H1 (cell line): ENCODE results near the gene SH3PXD2A. TPM values are rescaled to one million over a fixed set of nuclear protein-coding genes. Genes with fewer than 3 reads are reported as not detected.

Experiments used
- CTCF ChIA-PET: fragments of 300-600 bp; sonication (Branson Sonifier 250); formaldehyde crosslinking; loops from one replicate; lab custom pipeline; 2021; ENCODE audit not compliant: partially characterized antibody; lab: Charles Lee
- POLR2A ChIA-PET: fragments of 300-600 bp; sonication (Branson Sonifier 250); formaldehyde crosslinking; loops from one replicate; lab custom pipeline; 2021; ENCODE audit warnings: inconsistent platforms; ENCODE audit not compliant: partially characterized antibody; lab: Charles Lee
- DNase-seq, 2 experiments: peaks; one replicate each; pipeline versions ENCODE4 v3.0.0 to v3.0.0-alpha.2; 2010 to 2022; ENCODE audit warnings: low spot score in 2 of 2, low read depth in 1 of 2, mixed read lengths in 1 of 2
- FAIRE-seq: peaks from 2 replicates; lab custom pipeline; 2011; peaks lifted over from hg19 to GRCh38; lab: Jason Lieb, UNC
- H2AFZ ChIP-seq: 2 replicates; pipeline ENCODE4 v1.8.1; 2012; ENCODE audit warnings: low read length, inconsistent platforms
- H2AK5ac ChIP-seq: 2 replicates; pipeline ENCODE4 v1.6.1; 2013; ENCODE audit warnings: low read depth, low read length
- H2BK120ac ChIP-seq: replicated peaks from 2 replicates; pipeline ENCODE3; 2013; ENCODE audit warnings: low read depth, low read length, inconsistent platforms
- H2BK12ac ChIP-seq: 2 replicates; pipeline ENCODE4 v1.6.1; 2013; ENCODE audit warnings: low read depth, low read length
- H2BK15ac ChIP-seq: 2 replicates; pipeline ENCODE4 v1.6.1; 2013; ENCODE audit warnings: low read length
- H2BK20ac ChIP-seq: 2 replicates; pipeline ENCODE4 v1.6.1; 2013; ENCODE audit warnings: low read length
- H2BK5ac ChIP-seq: 2 replicates; pipeline ENCODE4 v1.6.1; 2013; ENCODE audit warnings: low read depth, low read length
- H3K14ac ChIP-seq: 2 replicates; pipeline ENCODE4 v1.6.1; 2013; ENCODE audit warnings: inconsistent platforms; ENCODE audit not compliant: insufficient read length
- H3K18ac ChIP-seq: 2 replicates; pipeline ENCODE4 v1.6.1; 2013; ENCODE audit warnings: low read length; ENCODE audit errors: extremely low read depth
- H3K23ac ChIP-seq: 2 replicates; pipeline ENCODE4 v1.6.1; 2013; ENCODE audit warnings: inconsistent platforms; ENCODE audit not compliant: insufficient read length
- H3K23me2 ChIP-seq: 2 replicates; pipeline ENCODE4 v1.6.1; 2013; ENCODE audit warnings: low read depth, low read length
- H3K27ac ChIP-seq: 2 replicates; pipeline ENCODE4 v1.6.1; 2011; ENCODE audit warnings: low read depth, low read length, inconsistent platforms
- H3K27me3 ChIP-seq, 4 experiments: replicated peaks in 1 of 4; 1 replicate in 1 of 4; 2 replicates in 3 of 4; pipeline versions ENCODE4 v1.6.1 to v1.8.1; 2011 to 2013; ENCODE audit warnings: low read length in 3 of 4, mild to moderate bottlenecking in 3 of 4, inconsistent platforms in 2 of 4, mixed read lengths in 2 of 4, moderate library complexity in 1 of 4; ENCODE audit not compliant: control insufficient read depth in 3 of 4, insufficient read depth in 3 of 4; ENCODE audit errors: extremely low read depth in 1 of 4
- H3K36me3 ChIP-seq, 4 experiments: 2 replicates each; pipeline versions ENCODE4 v1.6.1 to v1.8.1; 2011 to 2013; ENCODE audit warnings: mild to moderate bottlenecking in 4 of 4, low read length in 3 of 4, moderate library complexity in 2 of 4, control low read depth in 1 of 4, inconsistent platforms in 1 of 4; ENCODE audit not compliant: insufficient read depth in 4 of 4, control insufficient read depth in 2 of 4
- H3K4ac ChIP-seq: replicated peaks from 2 replicates; pipeline ENCODE3; 2013; ENCODE audit warnings: low read length, low read depth, mixed read lengths, inconsistent platforms; ENCODE audit not compliant: insufficient read length
- H3K4me1 ChIP-seq, 4 experiments: replicated peaks in 1 of 4; 1 replicate in 1 of 4; 2 replicates in 3 of 4; pipeline versions ENCODE4 v1.6.1 to v1.8.1; 2011 to 2013; ENCODE audit warnings: low read length in 3 of 4, inconsistent platforms in 2 of 4, mixed read lengths in 1 of 4; ENCODE audit not compliant: insufficient read depth in 4 of 4, control insufficient read depth in 3 of 4
- H3K4me2 ChIP-seq, 2 experiments: 2 replicates each; pipeline versions ENCODE4 v1.6.1 to v1.8.1; 2011 to 2013; ENCODE audit warnings: low read depth in 2 of 2, low read length in 2 of 2, control low read depth in 1 of 2, inconsistent platforms in 1 of 2, mild to moderate bottlenecking in 1 of 2; ENCODE audit not compliant: insufficient read depth in 1 of 2
- H3K4me3 ChIP-seq, 4 experiments: fragments of 200-600, 300-600 bp in 1 of 4; sonication (generic), shearing (Covaris generic), sonication (Bioruptor Twin) in 1 of 4; 2 replicates each; pipeline versions ENCODE4 v1.5.1 to v1.8.1; 2011 to 2016; ENCODE audit warnings: low read length in 4 of 4, low read depth in 3 of 4, control low read depth in 2 of 4, inconsistent platforms in 2 of 4, mild to moderate bottlenecking in 2 of 4, mixed read lengths in 1 of 4, moderate library complexity in 1 of 4; ENCODE audit not compliant: insufficient read depth in 2 of 4; ENCODE audit errors: extremely low read depth in 1 of 4
- H3K56ac ChIP-seq: replicated peaks from 2 replicates; pipeline ENCODE3; 2013; ENCODE audit warnings: low read depth, mild to moderate bottlenecking, mixed read lengths, low read length, inconsistent platforms; ENCODE audit not compliant: insufficient read length
- H3K79me1 ChIP-seq: 2 replicates; pipeline ENCODE4 v1.6.1; 2013; ENCODE audit warnings: low read depth, low read length, control low read depth
- H3K79me2 ChIP-seq, 2 experiments: 2 replicates each; pipeline versions ENCODE4 v1.6.1 to v1.8.1; 2012 to 2013; ENCODE audit warnings: low read length in 2 of 2, mild to moderate bottlenecking in 2 of 2, inconsistent platforms in 1 of 2; ENCODE audit not compliant: insufficient read depth in 2 of 2, control insufficient read depth in 1 of 2
- H3K9ac ChIP-seq, 4 experiments: replicated peaks in 1 of 4; 1 replicate in 1 of 4; 2 replicates in 3 of 4; pipeline versions ENCODE4 v1.6.1 to v1.8.1; 2011 to 2013; ENCODE audit warnings: low read depth in 3 of 4, low read length in 3 of 4, control low read depth in 2 of 4, mild to moderate bottlenecking in 2 of 4, moderate library complexity in 2 of 4, inconsistent platforms in 1 of 4; ENCODE audit errors: extremely low read depth in 1 of 4
- H3K9me3 ChIP-seq, 2 experiments: 2 replicates each; pipeline versions ENCODE4 v1.6.1 to v1.8.1; 2012 to 2013; ENCODE audit warnings: mild to moderate bottlenecking in 2 of 2, moderate library complexity in 2 of 2, control low read depth in 1 of 2, inconsistent platforms in 1 of 2, low read depth in 1 of 2, low read length in 1 of 2, mixed read lengths in 1 of 2; ENCODE audit not compliant: insufficient read depth in 2 of 2
- H4K20me1 ChIP-seq, 2 experiments: replicated peaks in 1 of 2; 2 replicates each; pipeline versions ENCODE3 to v1.8.1; 2011 to 2013; ENCODE audit warnings: inconsistent platforms in 2 of 2, low read length in 2 of 2, mild to moderate bottlenecking in 1 of 2; ENCODE audit not compliant: insufficient read depth in 2 of 2, control insufficient read depth in 1 of 2
- H4K5ac ChIP-seq: 2 replicates; pipeline ENCODE4 v1.6.1; 2013; ENCODE audit warnings: low read length, low read depth, mixed read lengths, inconsistent platforms; ENCODE audit not compliant: insufficient read length
- H4K8ac ChIP-seq: 2 replicates; pipeline ENCODE4 v1.8.0; 2013; ENCODE audit warnings: mild to moderate bottlenecking, moderate library complexity, low read length, inconsistent platforms; ENCODE audit not compliant: insufficient read depth; ENCODE audit errors: extremely low read depth
- H4K91ac ChIP-seq: replicated peaks from 2 replicates; pipeline ENCODE3; 2013; ENCODE audit warnings: low read length, mixed read lengths, inconsistent platforms; ENCODE audit not compliant: insufficient read length
- KDM1A ChIP-seq: fragments of 200-600, 300-600 bp; sonication (generic); IDR thresholded peaks from 2 replicates; pipeline ENCODE4 v1.7.1; 2016; ENCODE audit warnings: mild to moderate bottlenecking, low read length, borderline replicate concordance
- SIX5 ChIP-seq: IDR thresholded peaks from 2 replicates; pipeline ENCODE4 v1.6.1; 2011; ENCODE audit warnings: mild to moderate bottlenecking, low read depth, low read length
- WGBS, 2 experiments: shearing (Covaris generic) in 1 of 2; methylation state at CpG; one replicate each; pipeline versions ENCODE4 v1.1.6 to v1.1.7; 2013 to 2015; ENCODE audit warnings: low lambda C conversion rate in 2 of 2, mixed read lengths in 2 of 2, inconsistent platforms in 1 of 2, low coverage in 1 of 2, missing lambda C conversion rate in 1 of 2; ENCODE audit not compliant: insufficient replicate concordance in 2 of 2, insufficient coverage in 1 of 2, insufficient read length in 1 of 2; ENCODE audit errors: extremely low coverage in 1 of 2, missing lambda C conversion rate in 1 of 2; 5-methylcytosine and 5-hydroxymethylcytosine counted together
- polyA plus RNA-seq, 7 experiments: library from polyadenylated mRNA; depleted of rRNA in 3 of 7; stranded (reverse) in 5 of 7; unstranded in 2 of 7; fragments of >200 nt in 5 of 7; fragments of 200-250 nt in 2 of 7; gene quantifications; 1 replicate in 5 of 7; 2 replicates in 1 of 7; 4 replicates in 1 of 7; pipeline versions ENCODE4 v1.2.1 to v1.2.3, GENCODE V29; 2011 to 2013; ENCODE audit warnings: missing spikeins in 2 of 7, mixed read lengths in 2 of 7
- total RNA-seq: library from RNA; stranded (reverse); fragmentation: NEBNext Ultra II Directional; extraction: Animal tissue kit (Norgen Biotek cat#: 25700); gene quantifications from 2 replicates; pipeline ENCODE4 v1.2.1, GENCODE V29; 2021

Gene SH3PXD2A
- total and polyA plus RNA-seq, 2 of the 8 experiments (the other 6 are each of a cell fraction or from before 2014, with no cell fraction given), result 5.4 to 16.3 TPM

DNA sequence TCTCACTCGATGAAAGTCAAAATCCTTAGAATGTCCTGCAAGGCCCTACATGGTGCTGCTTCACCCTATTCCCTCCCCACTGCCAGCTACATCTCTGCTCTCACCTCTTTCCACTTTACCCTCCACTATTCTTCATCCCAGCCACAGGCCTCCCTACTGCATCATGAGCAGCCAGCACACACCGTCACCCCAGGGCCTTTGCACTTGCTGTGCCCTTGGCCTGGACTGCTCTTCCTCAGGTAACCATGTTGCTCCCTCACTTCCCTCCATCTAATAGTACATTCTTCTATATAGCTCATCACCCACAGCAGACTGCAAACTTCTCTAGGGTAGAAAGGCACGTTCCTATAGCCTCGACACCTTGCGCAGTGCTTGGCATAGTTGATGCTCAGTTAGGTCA, 167.7 kb downstream of the SH3PXD2A start:
- Histone ChIP-seq H4K5ac (no peak overlapping the region), H3K27ac (no peak overlapping the region), H3K14ac (no peak overlapping the region), H4K91ac (no peak overlapping the region), H2AFZ (no peak overlapping the region), H3K27me3 (peaks cover 0 to 14% (median 7%) of the 10 kb centered on the region in 4 experiments; a peak in 5 of 7 replicates), H3K9me3 (no peaks in the 10 kb centered on the region), H3K4ac (no peak overlapping the region), H3K9ac (no peak overlapping the region), H3K23me2 (peaks cover 10% of the 10 kb centered on the region; the same call in 1 of the 2 replicates), H3K4me2 (no peak overlapping the region), H3K23ac (no peak overlapping the region), H3K56ac (no peak overlapping the region), H3K36me3 (no peaks in the 10 kb centered on the region), H3K18ac (no peak overlapping the region), H2BK5ac (no peak overlapping the region), H2BK20ac (no peak overlapping the region), H2BK12ac (no peak overlapping the region), H3K4me3 (no peak overlapping the region), H3K79me2 (no peaks in the 10 kb centered on the region), H2BK15ac (no peak overlapping the region), H4K20me1 (peaks cover 0 to 2% of the 10 kb centered on the region in 2 experiments), H3K4me1 (peaks cover 0 to 16% (median 6%) of the 10 kb centered on the region in 4 experiments; a peak in 5 of 7 replicates), H2AK5ac (no peak overlapping the region), H4K8ac (no peak overlapping the region), H3K79me1 (no peaks in the 10 kb centered on the region), H2BK120ac (no peak overlapping the region)
- CTCF ChIA-PET, result interaction anchor here (1.0 to 15.0 kb wide), 17 partner anchors 8 to 213 kb away, joined by 3 to 448 read pairs (median 14); no protein-coding TSS in a partner anchor
- POLR2A ChIA-PET, result no interaction called here
- no peak for FAIRE-seq
- 88% methylated on average over 5 of the region's 5 CpGs; no CpG with 5 or more reads in 1 of the 2 experiments for WGBS, 2 experiments
- TF ChIP-seq KDM1A, result 0 out of 2 replicates have a peak, but pooled peaks have one; percentile 38
- no peak for TF ChIP-seq SIX5
- DNase-seq, result no peak
